ENCODE measurements around the gene TMEFF1.
"Not testable (repeated sequence)": the region's sequence is repeated elsewhere in the genome, so short reads cannot be mapped to it uniquely, and the experiment has no call there.

TMEFF1 gene

GRCh38 chr9:100472788-100473275 is at the start of gene TMEFF1:
Gene TMEFF1 (plus strand): TSS chr9:100473149. CDS start chr9:100473545, 396 bp downstream.
- DNase-seq = no peak

- DNase-seq = no peak
These were observed 47.2 kb upstream of the TMEFF1 start for GRCh38 chr9:100425758-100426157.

GRCh38 chr9:100426189-100426529 is 46.8 kb upstream of the TMEFF1 start:
- DNase-seq = peak; percentile 49

- peak; percentile 69 for DNase-seq
These were observed 46.2 kb upstream of the TMEFF1 start, which contains the start of gene MSANTD3 for GRCh38 chr9:100426530-100427365. Gene MSANTD3 (plus strand): TSS chr9:100427143. CDS start chr9:100441939, 14,796 bp downstream.

- DNase-seq = peak; percentile 70
These were observed 45.3 kb upstream of the TMEFF1 start for GRCh38 chr9:100427366-100428263.

GRCh38 chr9:100428871-100429654 is 43.9 kb upstream of the TMEFF1 start:
- DNase-seq = peak; percentile 99

- no peak for DNase-seq
These were observed 42.5 kb upstream of the TMEFF1 start for GRCh38 chr9:100430286-100430940.

GRCh38 chr9:100431886-100432285 is 41.1 kb upstream of the TMEFF1 start:
- DNase-seq = no peak

- DNase-seq = no peak
These were observed 40.2 kb upstream of the TMEFF1 start for GRCh38 chr9:100432736-100433135.

GRCh38 chr9:100436571-100436970 is 36.4 kb upstream of the TMEFF1 start:
- peak; percentile 52 for DNase-seq

GRCh38 chr9:100437860-100438805 is 34.8 kb upstream of the TMEFF1 start:
- DNase-seq = peak; percentile 63

- peak; percentile 12 for DNase-seq
These were observed 32.9 kb upstream of the TMEFF1 start for GRCh38 chr9:100440071-100440470.

GRCh38 chr9:100440487-100440886 is 32.5 kb upstream of the TMEFF1 start:
- not testable (repeated sequence) for DNase-seq

- no peak for DNase-seq
These were observed 31.0 kb upstream of the TMEFF1 start for GRCh38 chr9:100441911-100442361.

GRCh38 chr9:100443781-100444768 is 28.9 kb upstream of the TMEFF1 start:
- no peak for DNase-seq

- DNase-seq = no peak
These were observed 27.6 kb upstream of the TMEFF1 start for GRCh38 chr9:100445161-100445902.

GRCh38 chr9:100445903-100446549 is 26.9 kb upstream of the TMEFF1 start:
- no peak for DNase-seq

GRCh38 chr9:100447041-100447440 is 25.9 kb upstream of the TMEFF1 start:
- DNase-seq = no peak

Data from kidney glomerular epithelial cell (primary cell).